Subcutaneous abdominal adipose tissue (tissue), 5 donors: Measurements from ENCODE around the gene FBXL17.

Source experiments
- H3K27ac ChIP-seq: one replicate; pipeline ENCODE4 v1.7.0; 2013; ENCODE audit warnings: low read depth, mild to moderate bottlenecking, inconsistent platforms, low read length, moderate library complexity
- H3K27me3 ChIP-seq, 5 donors: one replicate each; pipeline ENCODE4 v1.7.0; 2013; ENCODE audit warnings: low read length in 5 of 5, inconsistent platforms in 1 of 5; ENCODE audit not compliant: control insufficient read depth in 5 of 5, insufficient read depth in 4 of 5
- H3K36me3 ChIP-seq, 5 donors: one replicate each; pipeline ENCODE4 v1.7.0; 2013; ENCODE audit warnings: low read length in 5 of 5; ENCODE audit not compliant: control insufficient read depth in 5 of 5, insufficient read depth in 5 of 5
- H3K4me1 ChIP-seq, 5 donors: one replicate each; pipeline ENCODE4 v1.7.0; 2013; ENCODE audit warnings: low read length in 5 of 5, mild to moderate bottlenecking in 3 of 5, moderate library complexity in 1 of 5; ENCODE audit not compliant: control insufficient read depth in 5 of 5, insufficient read depth in 5 of 5
- H3K4me3 ChIP-seq, 5 donors: one replicate each; pipeline ENCODE4 v1.7.0; 2013; ENCODE audit warnings: low read length in 5 of 5, low read depth in 1 of 5
- H3K9ac ChIP-seq, 5 donors: one replicate each; pipeline ENCODE4 v1.7.0; 2013; ENCODE audit warnings: low read length in 5 of 5, mild to moderate bottlenecking in 4 of 5, moderate library complexity in 3 of 5
- H3K9me3 ChIP-seq, 5 donors: one replicate each; pipeline ENCODE4 v1.7.0; 2013; ENCODE audit warnings: low read length in 5 of 5; ENCODE audit not compliant: control insufficient read depth in 5 of 5
- donor health status: healthy.
- donor health status: healthy.
- donor health status: healthy.
- donor health status: healthy.
- donor health status: healthy.

The FBXL17 gene

DNA sequence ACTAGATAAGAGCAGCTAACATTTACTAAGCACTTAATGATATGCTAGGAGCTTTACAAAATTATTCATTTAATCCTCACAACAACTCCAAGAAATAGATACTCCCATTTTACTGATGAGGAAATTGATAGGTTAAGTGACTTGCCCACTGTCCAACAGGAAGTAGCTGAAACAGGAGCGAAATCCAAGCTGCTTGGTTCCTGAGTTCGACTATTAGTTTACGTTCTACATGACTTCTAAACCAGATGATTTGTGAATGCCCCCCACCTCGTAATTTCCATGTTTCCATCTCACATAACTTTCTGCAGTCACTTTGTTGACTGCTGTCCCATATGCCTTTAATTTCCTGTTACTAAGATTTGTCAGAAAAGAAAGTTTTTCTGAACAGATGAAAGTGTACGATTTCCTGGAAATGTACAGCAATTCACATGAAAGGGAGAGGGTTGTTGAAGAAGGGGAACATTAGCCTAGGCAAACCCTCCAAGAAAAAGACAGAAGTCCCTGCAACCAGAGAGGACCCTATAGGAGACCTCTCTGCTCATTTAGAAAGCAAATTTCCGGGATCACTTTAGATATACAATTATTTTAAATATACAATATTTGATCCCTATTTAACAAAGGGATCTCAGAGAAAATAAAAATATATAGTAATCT, 432.1 kb downstream of the FBXL17 start:
- Histone ChIP-seq H3K27ac (no peak overlapping the region), H3K9ac (no peak overlapping the region), H3K4me3 (no peak overlapping the region)

GRCh38 chr5:107948377-107948776, 433.5 kb downstream of the FBXL17 start:
- no peaks in the 10 kb centered on the region for H3K27me3 ChIP-seq
- no peaks in the 10 kb centered on the region for H3K9me3 ChIP-seq
- H3K27ac ChIP-seq: no peak overlapping the region

More for the DNA sequence above, 432.1 kb downstream of the FBXL17 start:
- Histone ChIP-seq H3K27me3 (no peaks in the 10 kb centered on the region), H3K9me3 (no peaks in the 10 kb centered on the region), H3K4me1 (no peaks in the 10 kb centered on the region), H3K36me3 (no peaks in the 10 kb centered on the region)

DNA sequence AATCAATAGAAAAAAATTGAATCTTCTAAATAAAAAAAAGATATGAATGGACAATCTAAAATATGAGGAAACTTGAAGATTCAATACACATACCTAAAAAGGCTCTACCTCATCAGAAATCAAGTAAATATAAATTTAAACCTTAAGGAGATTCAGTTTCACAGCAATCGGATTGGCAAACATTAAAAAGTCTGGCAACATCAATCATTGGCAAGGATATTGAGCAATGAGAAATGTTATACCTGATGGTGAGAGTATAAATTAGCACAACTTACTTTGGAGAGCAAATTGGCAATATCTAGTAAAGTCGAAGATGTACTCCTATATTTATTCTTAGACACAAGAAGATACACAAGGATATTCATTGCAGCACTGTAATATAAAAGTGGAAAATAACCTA, 436.8 kb downstream of the FBXL17 start:
- Histone ChIP-seq H3K36me3 (peaks cover 0 to 2% (median 0%) of the 10 kb centered on the region in 5 donors), H3K9ac (no peak overlapping the region), H3K27me3 (no peaks in the 10 kb centered on the region), H3K27ac (no peak overlapping the region), H3K4me1 (no peaks in the 10 kb centered on the region), H3K9me3 (no peaks in the 10 kb centered on the region), H3K4me3 (no peak overlapping the region)

More at GRCh38 chr5:107948377-107948776, 433.5 kb downstream of the FBXL17 start:
- Histone ChIP-seq H3K36me3 (no peaks in the 10 kb centered on the region), H3K4me1 (no peaks in the 10 kb centered on the region), H3K9ac (no peak overlapping the region), H3K4me3 (no peak overlapping the region)

DNA sequence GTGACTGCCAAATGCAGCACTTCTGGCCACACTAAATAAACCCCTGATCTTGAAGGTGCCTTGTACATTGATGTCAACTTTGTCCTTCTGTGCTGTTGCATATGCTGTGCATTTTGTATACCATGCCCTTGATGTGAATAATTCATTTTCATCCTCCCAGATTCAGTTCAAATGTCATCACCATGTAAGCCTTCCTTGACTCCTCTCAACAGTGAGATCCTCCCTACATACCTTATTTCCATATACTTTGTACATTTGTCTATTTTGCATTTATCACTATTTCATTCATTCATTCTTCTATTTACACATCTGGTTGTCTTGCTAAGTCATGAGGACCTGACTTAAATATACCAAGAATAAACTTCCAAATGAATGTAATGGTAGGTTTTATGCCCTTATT, 438.0 kb downstream of the FBXL17 start:
- H3K4me1 ChIP-seq: no peaks in the 10 kb centered on the region
- no peak overlapping the region for H3K4me3 ChIP-seq
- H3K9ac ChIP-seq: no peak overlapping the region
- no peaks in the 10 kb centered on the region for H3K9me3 ChIP-seq
- H3K27me3 ChIP-seq: no peaks in the 10 kb centered on the region
- H3K36me3 ChIP-seq: peaks cover 0 to 2% (median 0%) of the 10 kb centered on the region in 5 donors
- no peak overlapping the region for H3K27ac ChIP-seq

DNA sequence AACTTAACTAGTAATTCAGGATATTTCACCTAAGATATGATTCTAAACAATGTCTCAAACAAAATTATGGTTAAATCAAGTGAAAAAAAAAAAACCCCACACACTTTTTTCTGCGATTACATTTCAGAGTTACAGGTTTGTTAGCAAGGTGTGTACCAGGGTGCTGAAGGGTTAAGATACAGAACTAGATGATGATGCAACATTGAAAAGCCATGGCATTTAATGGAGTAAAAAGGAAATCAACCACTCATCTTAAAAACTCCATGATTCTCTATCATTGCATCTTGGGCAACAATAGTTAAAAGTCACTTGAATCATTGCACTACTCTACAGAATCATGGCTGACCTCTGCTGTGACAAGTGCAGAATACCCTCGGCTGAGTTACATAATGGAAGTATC, 440.9 kb downstream of the FBXL17 start:
- Histone ChIP-seq H3K36me3 (peaks cover 0 to 2% (median 0%) of the 10 kb centered on the region in 5 donors), H3K27me3 (no peaks in the 10 kb centered on the region), H3K4me3 (no peak overlapping the region), H3K27ac (no peak overlapping the region), H3K9me3 (no peaks in the 10 kb centered on the region), H3K9ac (no peak overlapping the region), H3K4me1 (no peaks in the 10 kb centered on the region)

DNA sequence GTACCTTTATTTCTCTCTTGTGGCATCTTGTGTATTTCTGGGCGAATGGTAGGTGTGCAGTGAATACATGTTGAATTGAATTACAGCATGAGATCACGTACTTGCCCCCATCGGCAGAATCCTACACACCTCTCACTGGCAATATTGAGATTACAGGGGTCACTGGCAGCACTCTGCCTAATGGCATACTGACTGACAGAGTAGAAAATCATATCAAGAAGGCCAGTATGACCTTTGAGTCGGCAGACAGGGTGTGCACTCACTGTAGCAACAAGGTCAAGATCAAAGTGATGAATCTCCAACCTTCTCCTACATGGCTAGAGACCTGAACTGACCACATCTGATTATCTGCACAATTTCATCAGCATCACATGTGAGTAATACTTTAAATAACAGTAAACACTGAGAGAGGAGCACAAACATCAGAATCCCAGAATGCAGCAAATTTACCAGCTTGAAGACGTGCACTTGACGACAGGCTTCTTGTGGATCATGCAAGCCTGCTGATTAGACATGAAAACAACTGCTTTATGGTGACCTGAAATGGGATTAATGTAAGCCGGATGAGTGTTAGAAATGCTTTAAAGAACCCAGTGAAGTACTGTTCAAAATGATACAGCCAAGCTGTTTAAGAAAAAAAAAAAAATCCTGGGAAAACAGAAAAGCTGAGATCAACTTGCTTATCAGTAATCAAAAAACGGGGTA, 444.1 kb downstream of the FBXL17 start:
- Histone ChIP-seq H3K36me3 (peaks cover 0 to 2% (median 0%) of the 10 kb centered on the region in 5 donors), H3K4me3 (no peak overlapping the region), H3K27me3 (no peaks in the 10 kb centered on the region), H3K9ac (no peak overlapping the region), H3K27ac (no peak overlapping the region), H3K4me1 (no peaks in the 10 kb centered on the region), H3K9me3 (no peaks in the 10 kb centered on the region)

GRCh38 chr5:107937204-107937603, 444.7 kb downstream of the FBXL17 start:
- no peaks in the 10 kb centered on the region for H3K9me3 ChIP-seq

GRCh38 chr5:107936515-107936914, 445.4 kb downstream of the FBXL17 start:
- H3K9me3 ChIP-seq: no peaks in the 10 kb centered on the region
- H3K27ac ChIP-seq: no peak overlapping the region
- no peaks in the 10 kb centered on the region for H3K27me3 ChIP-seq
- H3K36me3 ChIP-seq: no peaks in the 10 kb centered on the region
- no peak overlapping the region for H3K4me3 ChIP-seq
- H3K4me1 ChIP-seq: no peaks in the 10 kb centered on the region
- no peak overlapping the region for H3K9ac ChIP-seq

More at GRCh38 chr5:107937204-107937603, 444.7 kb downstream of the FBXL17 start:
- H3K27ac ChIP-seq: no peak overlapping the region
- no peaks in the 10 kb centered on the region for H3K27me3 ChIP-seq
- H3K4me1 ChIP-seq: no peaks in the 10 kb centered on the region
- no peak overlapping the region for H3K4me3 ChIP-seq
- H3K9ac ChIP-seq: no peak overlapping the region
- peaks cover 0 to 2% (median 0%) of the 10 kb centered on the region in 5 donors for H3K36me3 ChIP-seq

GRCh38 chr5:107935645-107936044, 446.3 kb downstream of the FBXL17 start:
- Histone ChIP-seq H3K27ac (no peak overlapping the region), H3K27me3 (no peaks in the 10 kb centered on the region), H3K9me3 (no peaks in the 10 kb centered on the region), H3K4me1 (no peaks in the 10 kb centered on the region), H3K9ac (no peak overlapping the region), H3K36me3 (no peaks in the 10 kb centered on the region), H3K4me3 (no peak overlapping the region)

- no peaks in the 10 kb centered on the region for H3K36me3 ChIP-seq
- H3K9ac ChIP-seq: no peak overlapping the region
- H3K27me3 ChIP-seq: no peaks in the 10 kb centered on the region
- H3K4me3 ChIP-seq: no peak overlapping the region
- no peaks in the 10 kb centered on the region for H3K9me3 ChIP-seq
- H3K27ac ChIP-seq: no peak overlapping the region
- no peaks in the 10 kb centered on the region for H3K4me1 ChIP-seq
These were observed 448.6 kb downstream of the FBXL17 start for GRCh38 chr5:107933326-107933725.
